ENCODE measurements around the gene ESPNL. TPM values are rescaled to one million over a fixed set of nuclear protein-coding genes. Genes with fewer than 3 reads are reported as not detected.
A peak's percentile ranks its signal among the peaks of the same experiment; 100 is the strongest.

ESPNL gene
- total RNA-seq, 3 donors from 2014 or later = 0.23 to 0.63 (median 0.47) TPM

DNA sequence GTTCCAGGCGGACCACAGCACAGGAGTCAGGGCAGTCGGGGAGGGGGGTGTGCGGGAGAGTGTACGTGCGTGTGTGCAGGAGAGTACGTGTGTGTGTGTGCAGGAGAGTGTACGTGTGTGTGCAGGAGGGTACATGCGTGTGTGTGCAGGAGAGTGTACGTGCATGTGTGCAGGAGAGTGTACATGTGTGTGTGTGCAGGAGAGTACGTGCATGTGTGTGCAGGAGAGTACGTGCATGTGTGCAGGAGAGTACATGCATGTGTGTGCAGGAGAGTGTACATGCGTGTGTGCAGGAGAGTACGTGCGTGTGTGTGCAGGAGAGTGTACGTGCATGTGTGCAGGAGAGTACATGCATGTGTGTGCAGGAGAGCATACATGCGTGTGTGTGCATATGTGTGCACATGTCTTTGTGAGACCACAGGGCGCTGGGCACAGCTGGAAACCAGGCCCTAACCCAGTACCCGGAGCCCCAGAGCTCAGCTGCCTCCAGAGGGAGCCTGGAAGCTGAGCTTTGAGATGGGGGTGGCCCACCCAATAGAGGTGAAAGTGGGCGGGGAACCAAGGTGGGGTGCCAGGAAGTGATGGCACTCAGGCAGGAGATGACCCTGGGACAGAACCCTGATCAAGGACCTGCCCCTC, 24.5 kb downstream of the ESPNL start:
- no peak overlapping the region for H3K4me3 ChIP-seq
- no peaks in the 10 kb centered on the region for H3K4me1 ChIP-seq (ENCODE audit: low read depth)
- H3K9me3 ChIP-seq = no peaks in the 10 kb centered on the region
- peak in 1 of 3 donors; percentile 4 for DNase-seq
- no peak for ATAC-seq
- intact Hi-C loops (cut with DNase I, micrococcal nuclease) = no loop called here
- no peaks in the 10 kb centered on the region for H3K36me3 ChIP-seq (ENCODE audit: low read depth)
- no peak for TF ChIP-seq CTCF (IDR thresholded peaks at IDR 0.05)

DNA sequence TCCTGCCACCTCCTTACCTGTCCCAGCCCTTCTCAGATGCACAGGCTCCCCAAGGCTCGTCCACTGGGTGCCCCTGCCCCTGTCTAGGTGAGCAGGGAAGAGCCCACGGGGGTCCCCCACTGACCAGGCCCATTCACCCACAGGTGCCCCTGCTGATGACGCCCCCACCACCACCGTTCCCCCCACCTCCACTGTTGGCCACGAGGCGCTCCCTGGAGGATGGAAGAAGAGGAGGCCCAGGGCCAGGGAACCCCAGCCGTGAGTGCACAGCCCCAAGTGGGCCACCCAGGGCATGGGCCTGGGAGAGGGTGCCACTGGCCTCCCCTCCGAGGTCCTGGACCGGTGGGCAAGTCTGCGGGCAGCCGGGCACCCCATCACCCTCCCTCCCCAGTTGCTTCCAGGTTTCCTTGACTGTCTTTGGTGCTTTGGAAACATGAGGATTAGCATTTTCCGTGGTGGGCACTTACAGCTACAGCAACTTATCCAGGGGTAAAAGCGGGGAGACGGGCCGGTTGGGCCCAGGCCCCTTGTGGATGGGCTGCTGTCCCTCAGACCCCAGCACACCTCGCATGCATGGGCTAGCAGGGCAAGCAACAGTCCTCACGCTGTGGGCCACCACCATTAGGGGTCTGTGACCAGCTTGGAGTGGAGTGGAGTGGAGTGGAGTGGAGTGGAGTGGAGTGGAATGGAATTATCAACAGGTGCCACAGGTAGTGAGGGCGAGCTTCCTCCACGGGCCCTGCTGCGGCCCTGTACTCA, 25.2 kb downstream of the ESPNL start:
- peak in 2 of 3 donors; percentile 11 to 32 for DNase-seq
- H3K4me1 ChIP-seq (ENCODE audit: low read depth) = no peaks in the 10 kb centered on the region
- no peak for TF ChIP-seq CTCF (IDR thresholded peaks at IDR 0.05)
- no peaks in the 10 kb centered on the region for H3K36me3 ChIP-seq (ENCODE audit: low read depth)
- no peaks in the 10 kb centered on the region for H3K9me3 ChIP-seq
- ATAC-seq = no peak
- no peak overlapping the region for H3K4me3 ChIP-seq
- intact Hi-C loops (cut with DNase I, micrococcal nuclease) = no loop called here

DNA sequence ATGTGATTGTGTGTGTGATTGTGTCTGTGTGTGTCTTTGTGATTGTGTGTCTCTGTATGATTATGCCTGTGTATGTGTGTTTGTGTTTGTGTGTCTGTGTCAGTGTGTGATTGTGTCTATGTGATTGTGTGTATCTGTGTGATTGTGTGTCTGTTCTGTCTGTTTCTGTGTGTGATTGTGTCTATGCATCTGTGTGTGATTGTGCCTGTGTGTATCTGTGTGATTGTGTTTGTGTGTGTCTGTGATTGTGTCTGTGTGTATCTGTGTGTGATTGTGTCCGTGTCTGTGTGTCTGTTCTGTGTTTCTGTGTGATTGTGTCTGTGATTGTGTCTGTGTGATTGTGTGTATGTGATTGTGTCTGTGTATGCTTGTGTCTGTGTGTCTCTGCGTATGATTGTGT, 26.2 kb downstream of the ESPNL start:
- ATAC-seq = no peak
- intact Hi-C loops (cut with DNase I, micrococcal nuclease) = no loop called here
- DNase-seq = no peak
- Histone ChIP-seq H3K36me3 (ENCODE audit: low read depth) (no peaks in the 10 kb centered on the region), H3K4me1 (ENCODE audit: low read depth) (no peaks in the 10 kb centered on the region), H3K4me3 (no peak overlapping the region), H3K9me3 (no peaks in the 10 kb centered on the region)
- TF ChIP-seq CTCF (IDR thresholded peaks at IDR 0.05) = no peak

GRCh38 chr2:238126775-238127164, 26.6 kb downstream of the ESPNL start:
- TF ChIP-seq CTCF (IDR thresholded peaks at IDR 0.05) = no peak
- ATAC-seq (no peak), DNase-seq (no peak)
- intact Hi-C loops (cut with DNase I, micrococcal nuclease) = no loop called here
- no peak overlapping the region for H3K4me3 ChIP-seq
- H3K36me3 ChIP-seq (ENCODE audit: low read depth) = no peaks in the 10 kb centered on the region
- no peaks in the 10 kb centered on the region for H3K9me3 ChIP-seq
- H3K4me1 ChIP-seq (ENCODE audit: low read depth) = no peaks in the 10 kb centered on the region

DNA sequence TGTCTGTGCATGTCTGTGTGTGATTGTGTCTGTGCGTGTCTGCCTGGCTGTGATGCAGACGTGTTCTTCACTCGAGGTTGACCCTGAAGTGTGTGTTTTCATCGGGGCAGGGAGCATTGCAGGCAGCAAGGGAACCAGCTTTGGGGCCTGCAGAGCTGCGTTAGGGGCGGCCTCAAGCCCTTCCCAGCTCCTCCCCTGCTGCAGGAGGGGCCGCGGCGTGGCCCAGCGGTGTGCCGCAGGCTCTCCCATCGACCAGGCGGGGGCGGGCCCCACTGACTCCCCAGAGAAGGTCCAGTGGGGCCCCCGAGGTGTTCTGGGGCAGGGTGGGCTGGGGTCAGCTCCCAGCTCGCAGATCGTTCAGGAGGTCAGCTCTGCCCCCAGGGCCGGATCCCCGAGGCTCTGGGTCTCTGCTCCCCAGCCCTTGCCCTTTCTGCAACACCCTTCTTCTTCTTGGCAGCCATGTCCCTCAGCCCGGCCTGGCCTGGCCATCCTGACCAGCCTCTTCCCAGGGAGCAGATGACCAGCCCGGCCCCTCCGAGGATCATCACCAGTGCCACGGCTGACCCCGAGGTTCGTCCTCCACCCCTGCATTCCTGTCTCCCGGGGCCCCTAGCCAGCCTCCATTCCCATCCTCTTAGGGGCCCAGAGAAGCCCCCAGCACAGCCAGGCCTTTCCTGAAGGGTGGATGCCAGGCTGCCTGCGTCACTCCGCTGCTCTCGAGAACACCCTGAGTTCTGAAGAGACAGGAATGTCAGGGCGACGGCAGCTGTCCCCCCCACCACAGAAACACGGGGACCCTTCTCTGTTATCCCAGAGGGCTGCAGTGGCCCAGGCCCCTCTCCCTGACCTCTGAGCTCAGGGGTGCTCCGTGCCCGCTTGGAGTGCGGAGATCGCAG, 27.3 kb downstream of the ESPNL start:
- Histone ChIP-seq H3K9me3 (no peaks in the 10 kb centered on the region), H3K4me3 (no peak overlapping the region), H3K36me3 (ENCODE audit: low read depth) (no peaks in the 10 kb centered on the region), H3K4me1 (ENCODE audit: low read depth) (no peaks in the 10 kb centered on the region)
- ATAC-seq = peak; percentile 59
- peak; percentile 22 to 60 (median 34) for DNase-seq
- intact Hi-C loops (cut with DNase I, micrococcal nuclease) = no loop called here
- TF ChIP-seq CTCF (IDR thresholded peaks at IDR 0.05) = no peak

All from mucosa of descending colon (tissue), 3 donors.